Muscle of leg (tissue), 9 donors: ENCODE measurements around the gene MGST1. TPM values are rescaled to one million over a fixed set of nuclear protein-coding genes. Genes with fewer than 3 reads are reported as not detected.

Source experiments
- polyA plus RNA-seq, 8 donors: library from polyadenylated mRNA; unstranded; fragments of 120-200 nt; gene quantifications; one replicate each; pipeline versions ENCODE4 v1.2.1 to v1.2.3, GENCODE V29; 2013; ENCODE audit warnings: inconsistent platforms in 1 of 8, low replicate concordance in 1 of 8; ENCODE audit not compliant: insufficient read length in 8 of 8, insufficient read depth in 1 of 8
- total RNA-seq: library from RNA; stranded (reverse); fragments of 120-200 nt; gene quantifications from one replicate; pipeline ENCODE4 v1.2.4, GENCODE V29; 2013

Gene MGST1
- total and polyA plus RNA-seq, 9 donors: 4.1 to 19.9 (median 13.7) TPM

Other genes with a start within 250 kb of the MGST1 start
- not detected for gene SLC15A5, start 70.0 kb upstream of the MGST1 start, total RNA-seq
- gene SLC15A5, start 70.0 kb upstream of the MGST1 start, polyA plus RNA-seq: under 1 TPM in 1 of 8 donors, not detected in 7; 0.04 TPM